Panc1 (cell line): Measurements from ENCODE around the gene GDPD5. TPM values are rescaled to one million over a fixed set of nuclear protein-coding genes. Genes with fewer than 3 reads are reported as not detected.

Source experiments
- ATAC-seq: fragments of 200-7000 bp; cut with Tn5 transposase; 2 replicates; pipeline ENCODE4 v1.9.1; 2020; ENCODE audit warnings: mild to moderate bottlenecking, moderate library complexity
- BruUV-seq: library from RNA; stranded (reverse); fragments of 400-500 nt; replicated peaks from 2 replicates; lab custom pipeline; 2021; lab: Mats Ljungman, UMichigan
- CTCF ChIA-PET: fragments of 300-600 bp; sonication (Branson Sonifier 250); formaldehyde crosslinking; loops from one replicate; lab custom pipeline; 2022; ENCODE audit warnings: antibody characterized with exemption; lab: Charles Lee
- POLR2A ChIA-PET: fragments of 300-600 bp; sonication (Branson Sonifier 250); formaldehyde crosslinking; loops from one replicate; lab custom pipeline; 2022; ENCODE audit warnings: antibody characterized with exemption; lab: Charles Lee
- DNase-seq: peaks from one replicate; pipeline ENCODE4 v3.0.0-alpha.2; 2010; ENCODE audit warnings: low read depth, low spot score
- H3K27ac ChIP-seq: 2 replicates; pipeline ENCODE4 v1.5.1; 2011; ENCODE audit warnings: mild to moderate bottlenecking, low read length, inconsistent platforms
- H3K27me3 ChIP-seq: fragments of 200-500 bp; sonication (Bioruptor generic); 2 replicates; pipeline ENCODE4 v1.6.0; 2014; ENCODE audit warnings: low read length, inconsistent platforms; ENCODE audit not compliant: control insufficient read depth, insufficient read depth
- H3K36me3 ChIP-seq: fragments of 200-500 bp; sonication (Bioruptor generic); 2 replicates; pipeline ENCODE4 v1.5.1; 2014; ENCODE audit warnings: inconsistent platforms, mild to moderate bottlenecking, low read length, moderate library complexity; ENCODE audit not compliant: control insufficient read depth, insufficient read depth
- H3K4me1 ChIP-seq: 2 replicates; pipeline ENCODE4 v1.5.1; 2011; ENCODE audit warnings: inconsistent platforms, mild to moderate bottlenecking, low read length, moderate library complexity; ENCODE audit not compliant: control insufficient read depth, insufficient read depth
- H3K4me3 ChIP-seq, 2 experiments: 2 replicates each; pipeline ENCODE4 v1.5.1; 2011 to 2012; ENCODE audit warnings: low read depth in 2 of 2, low read length in 2 of 2, mild to moderate bottlenecking in 2 of 2, inconsistent platforms in 1 of 2, moderate library complexity in 1 of 2
- H3K9me3 ChIP-seq: fragments of 200-500 bp; sonication (Bioruptor generic); 2 replicates; pipeline ENCODE4 v1.5.1; 2014; ENCODE audit warnings: low read depth, mild to moderate bottlenecking, inconsistent platforms, low read length, moderate library complexity; ENCODE audit not compliant: control insufficient read depth, insufficient read depth
- CTCF ChIP-seq: fragments of 450-650 bp; IDR thresholded peaks from 2 replicates; pipeline ENCODE4 v1.5.1; 2017; ENCODE audit warnings: mild to moderate bottlenecking
- POLR2AphosphoS5 ChIP-seq: IDR thresholded peaks from 2 replicates; pipeline ENCODE4 v1.6.1; 2012; ENCODE audit warnings: mild to moderate bottlenecking, low read depth, low read length, moderate library complexity
- REST ChIP-seq, 2 experiments: IDR thresholded peaks; 2 replicates each; pipeline ENCODE4 v1.6.1; 2011 to 2012; ENCODE audit warnings: low read depth in 2 of 2, control low read depth in 1 of 2, low read length in 1 of 2, mild to moderate bottlenecking in 1 of 2, moderate library complexity in 1 of 2; ENCODE audit not compliant: insufficient read depth in 1 of 2
- SIN3A ChIP-seq: IDR thresholded peaks from 2 replicates; pipeline ENCODE4 v1.6.1; 2012; ENCODE audit warnings: low read depth, mild to moderate bottlenecking, low read length, moderate library complexity, borderline replicate concordance; ENCODE audit not compliant: insufficient read depth
- TCF7L2 ChIP-seq: IDR thresholded peaks from 2 replicates; pipeline ENCODE4 v1.6.1; 2011; ENCODE audit warnings: mild to moderate bottlenecking, low read depth, low read length, inconsistent platforms
- in situ Hi-C: cut with HindIII; loops from 2 replicates; pipeline ENCODE4 v1.10.0; 2016; ENCODE audit warnings: low sequenced_read_pairs, low pct_unique_long_range_greater_than_20kb
- intact Hi-C: fragments of 100-400 bp; cut with micrococcal nuclease; formaldehyde crosslinking; loops from one replicate; pipeline ENCODE4 v1.10.0; 2022; ENCODE audit not compliant: unreplicated experiment
- total RNA-seq: library from RNA; stranded (reverse); gene quantifications from one replicate; pipeline ENCODE4 v1.2.1, GENCODE V29; 2021; ENCODE audit not compliant: unreplicated experiment

Gene GDPD5
- total RNA-seq, 1 experiment from 2014 or later: 6.0 TPM

GRCh38 chr11:75527938-75528735 lies 2.4 kb upstream of the GDPD5 start:
- H3K27ac ChIP-seq: no peak overlapping the region
- no peak for ATAC-seq
- H3K27me3 ChIP-seq: peaks cover 4% of the 10 kb centered on the region; the same call in 1 of the 2 replicates
- peaks cover 6% of the 10 kb centered on the region; the same call in 1 of the 2 replicates for H3K4me1 ChIP-seq
- in situ Hi-C loops (no loop called here), intact Hi-C loops (no loop called here)
- no peaks in the 10 kb centered on the region for H3K9me3 ChIP-seq
- no peak overlapping the region for H3K4me3 ChIP-seq
- DNase-seq: no peak
- no TSS peak for BruUV-seq
- ChIA-PET CTCF (interaction anchor here (0.6 to 1.0 kb wide), 3 partner anchors 81 to 140 kb away, joined by 3 to 5 read pairs (median 4); no protein-coding TSS in a partner anchor), POLR2A (interaction anchor here (0.7 kb wide), 1 partner anchor 35 kb away, joined by 9 read pairs; no protein-coding TSS in a partner anchor)
- H3K36me3 ChIP-seq: no peaks in the 10 kb centered on the region
- TF ChIP-seq CTCF: no peak
- TF ChIP-seq REST (IDR thresholded peaks at IDR 0.05; ENCODE audit: insufficient read depth in 1 of 2, low read depth in 2 of 2, low read length in 1 of 2): no peak
- TF ChIP-seq SIN3A: no peak
- no peak for TF ChIP-seq TCF7L2

GRCh38 chr11:75527130-75527529 lies 1.4 kb upstream of the GDPD5 start:
- Histone ChIP-seq H3K4me3 (no peak overlapping the region), H3K36me3 (no peaks in the 10 kb centered on the region), H3K9me3 (no peaks in the 10 kb centered on the region), H3K27me3 (peaks cover 4% of the 10 kb centered on the region; the same call in 1 of the 2 replicates), H3K27ac (no peak overlapping the region), H3K4me1 (peaks cover 4% of the 10 kb centered on the region; the same call in 1 of the 2 replicates)
- ChIA-PET CTCF (no interaction called here), POLR2A (no interaction called here)
- TF ChIP-seq TCF7L2 (no peak), CTCF (no peak), REST (IDR thresholded peaks at IDR 0.05; ENCODE audit: insufficient read depth in 1 of 2, low read depth in 2 of 2, low read length in 1 of 2) (no peak), POLR2AphosphoS5 (no peak), SIN3A (no peak)
- ATAC-seq: no peak
- BruUV-seq: no TSS peak
- intact Hi-C loops: no loop called here
- DNase-seq: no peak
- in situ Hi-C loops: no loop called here
